GM12878 (cell line): ENCODE data around the gene OR51B6.

Experiments used
- CHD1 ChIP-seq: IDR thresholded peaks from 2 replicates; pipeline ENCODE4 v1.6.1; 2012; ENCODE audit warnings: low read depth, low read length, improper control_type of control experiment
- POLR2A ChIP-seq: IDR thresholded peaks from 2 replicates; pipeline ENCODE4 v1.6.1; 2011; ENCODE audit warnings: low read depth, mild to moderate bottlenecking, low read length
- SP1 ChIP-seq: IDR thresholded peaks from one replicate; pipeline ENCODE4 v1.6.1; 2011; ENCODE audit warnings: low read depth, low read length
- SRF ChIP-seq, 2 experiments: IDR thresholded peaks; 2 replicates each; pipeline ENCODE4 v1.6.1; 2011; ENCODE audit warnings: low read depth in 2 of 2, low read length in 2 of 2, mild to moderate bottlenecking in 1 of 2, moderate library complexity in 1 of 2
- TAF1 ChIP-seq: IDR thresholded peaks from 2 replicates; pipeline ENCODE4 v1.6.1; 2011; ENCODE audit warnings: mild to moderate bottlenecking, low read depth, low read length, borderline replicate concordance
- WRNIP1 ChIP-seq: IDR thresholded peaks from 2 replicates; pipeline ENCODE4 v1.6.1; 2011; ENCODE audit warnings: low read depth, low read length, improper control_type of control experiment, borderline replicate concordance
- ZZZ3 ChIP-seq: IDR thresholded peaks from 2 replicates; pipeline ENCODE4 v1.6.1; 2011; ENCODE audit warnings: low read depth; ENCODE audit not compliant: control insufficient read depth, insufficient read length
- TF ChIP-seq, protein P1 (sequence below): fragments of 450-650 bp; IDR thresholded peaks from 2 replicates; pipeline ENCODE4 v1.6.1; 2017; ENCODE audit warnings: mild to moderate bottlenecking, low read depth, inconsistent platforms; ENCODE audit not compliant: poor library complexity, severe bottlenecking
- TF ChIP-seq, protein P2 (sequence below), 3 experiments: IDR thresholded peaks in 2 of 3; conservative IDR thresholded peaks in 1 of 3; 2 replicates each; pipeline ENCODE4 v1.5.1; 2011; ENCODE audit warnings: low read depth in 3 of 3, low read length in 3 of 3, mild to moderate bottlenecking in 3 of 3, control low read depth in 2 of 3, moderate library complexity in 2 of 3, inconsistent platforms in 1 of 3, mixed read lengths in 1 of 3; ENCODE audit not compliant: control insufficient read depth in 2 of 3, insufficient read depth in 1 of 3; ENCODE audit errors: extremely low read depth in 1 of 3

DNA sequence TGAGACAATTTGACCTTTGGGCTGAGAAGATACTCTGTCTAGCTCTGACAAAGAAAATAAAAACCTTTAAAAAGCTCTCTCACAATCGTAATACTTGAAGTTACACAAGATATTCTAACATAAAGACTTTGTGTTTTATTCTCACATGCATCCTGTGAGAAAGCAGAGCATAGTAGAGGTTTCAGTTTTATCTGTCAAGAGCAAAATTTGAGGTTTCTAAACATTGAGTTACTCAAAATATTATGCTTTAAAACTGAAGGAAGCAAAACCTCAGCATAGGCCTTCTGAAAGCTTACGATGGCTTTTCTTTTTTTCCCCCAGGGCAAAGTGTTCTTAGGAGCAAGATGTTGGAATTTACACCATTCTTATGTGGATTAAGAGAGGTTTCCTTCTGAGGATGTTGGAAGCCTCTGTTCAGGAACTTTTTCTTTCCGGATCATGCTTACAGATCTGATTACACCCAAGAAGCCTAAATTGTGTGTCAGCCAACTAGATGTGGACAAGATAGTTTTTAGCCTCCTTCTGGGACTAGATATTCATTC, 17.3 kb downstream of the OR51B6 start:
- TF ChIP-seq TAF1 (no peak), POLR2A (no peak), SP1 (no peak), SRF (IDR thresholded peaks at IDR 0.05; ENCODE audit: low read depth in 2 of 2, low read length in 2 of 2) (no peak), CHD1 (no peak), ZZZ3 (no peak), WRNIP1 (no peak)
- TF ChIP-seq, protein P1, sequence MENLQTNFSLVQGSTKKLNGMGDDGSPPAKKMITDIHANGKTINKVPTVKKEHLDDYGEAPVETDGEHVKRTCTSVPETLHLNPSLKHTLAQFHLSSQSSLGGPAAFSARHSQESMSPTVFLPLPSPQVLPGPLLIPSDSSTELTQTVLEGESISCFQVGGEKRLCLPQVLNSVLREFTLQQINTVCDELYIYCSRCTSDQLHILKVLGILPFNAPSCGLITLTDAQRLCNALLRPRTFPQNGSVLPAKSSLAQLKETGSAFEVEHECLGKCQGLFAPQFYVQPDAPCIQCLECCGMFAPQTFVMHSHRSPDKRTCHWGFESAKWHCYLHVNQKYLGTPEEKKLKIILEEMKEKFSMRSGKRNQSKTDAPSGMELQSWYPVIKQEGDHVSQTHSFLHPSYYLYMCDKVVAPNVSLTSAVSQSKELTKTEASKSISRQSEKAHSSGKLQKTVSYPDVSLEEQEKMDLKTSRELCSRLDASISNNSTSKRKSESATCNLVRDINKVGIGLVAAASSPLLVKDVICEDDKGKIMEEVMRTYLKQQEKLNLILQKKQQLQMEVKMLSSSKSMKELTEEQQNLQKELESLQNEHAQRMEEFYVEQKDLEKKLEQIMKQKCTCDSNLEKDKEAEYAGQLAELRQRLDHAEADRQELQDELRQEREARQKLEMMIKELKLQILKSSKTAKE, result no peak
- TF ChIP-seq, protein P2, sequence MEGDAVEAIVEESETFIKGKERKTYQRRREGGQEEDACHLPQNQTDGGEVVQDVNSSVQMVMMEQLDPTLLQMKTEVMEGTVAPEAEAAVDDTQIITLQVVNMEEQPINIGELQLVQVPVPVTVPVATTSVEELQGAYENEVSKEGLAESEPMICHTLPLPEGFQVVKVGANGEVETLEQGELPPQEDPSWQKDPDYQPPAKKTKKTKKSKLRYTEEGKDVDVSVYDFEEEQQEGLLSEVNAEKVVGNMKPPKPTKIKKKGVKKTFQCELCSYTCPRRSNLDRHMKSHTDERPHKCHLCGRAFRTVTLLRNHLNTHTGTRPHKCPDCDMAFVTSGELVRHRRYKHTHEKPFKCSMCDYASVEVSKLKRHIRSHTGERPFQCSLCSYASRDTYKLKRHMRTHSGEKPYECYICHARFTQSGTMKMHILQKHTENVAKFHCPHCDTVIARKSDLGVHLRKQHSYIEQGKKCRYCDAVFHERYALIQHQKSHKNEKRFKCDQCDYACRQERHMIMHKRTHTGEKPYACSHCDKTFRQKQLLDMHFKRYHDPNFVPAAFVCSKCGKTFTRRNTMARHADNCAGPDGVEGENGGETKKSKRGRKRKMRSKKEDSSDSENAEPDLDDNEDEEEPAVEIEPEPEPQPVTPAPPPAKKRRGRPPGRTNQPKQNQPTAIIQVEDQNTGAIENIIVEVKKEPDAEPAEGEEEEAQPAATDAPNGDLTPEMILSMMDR (IDR thresholded peaks at IDR 0.05 in 2 of 3, conservative IDR thresholded peaks at IDR 0.05 in 1 of 3; ENCODE audit: control insufficient read depth in 2 of 3, extremely low read depth in 1 of 3, insufficient read depth in 1 of 3, low read depth in 3 of 3, low read length in 3 of 3), result no peak
